GM12878 (cell line): ENCODE measurements around the gene SMAD4.

Experiments used
- BRCA1 ChIP-seq: IDR thresholded peaks from 2 replicates; pipeline ENCODE4 v1.6.1; 2011; ENCODE audit warnings: low read depth, low read length, improper control_type of control experiment
- CBX3 ChIP-seq: fragments of 200-600 bp; sonication (generic); IDR thresholded peaks from 2 replicates; pipeline ENCODE4 v1.6.1; 2016; ENCODE audit warnings: low read depth, borderline replicate concordance

- TF ChIP-seq BRCA1 (no peak), CBX3 (no peak)
Measured at GRCh38 chr18:51032193-51032592, 2.2 kb downstream of the SMAD4 start.
